Breast epithelium (tissue), 3 donors: ENCODE measurements around the gene FBXO34.

Experiments
- POLR2A ChIP-seq: fragments of 450-650 bp; IDR thresholded peaks from one replicate; pipeline ENCODE4 v1.6.1; 2016; ENCODE audit warnings: antibody characterized with exemption, mild to moderate bottlenecking, moderate library complexity
- TF ChIP-seq, protein P1 (sequence below), 3 donors: fragments of 450-650 bp; IDR thresholded peaks; one replicate each; pipeline ENCODE4 v1.5.1; 2016 to 2017; ENCODE audit warnings: antibody characterized with exemption in 3 of 3, mild to moderate bottlenecking in 3 of 3, moderate library complexity in 3 of 3

DNA sequence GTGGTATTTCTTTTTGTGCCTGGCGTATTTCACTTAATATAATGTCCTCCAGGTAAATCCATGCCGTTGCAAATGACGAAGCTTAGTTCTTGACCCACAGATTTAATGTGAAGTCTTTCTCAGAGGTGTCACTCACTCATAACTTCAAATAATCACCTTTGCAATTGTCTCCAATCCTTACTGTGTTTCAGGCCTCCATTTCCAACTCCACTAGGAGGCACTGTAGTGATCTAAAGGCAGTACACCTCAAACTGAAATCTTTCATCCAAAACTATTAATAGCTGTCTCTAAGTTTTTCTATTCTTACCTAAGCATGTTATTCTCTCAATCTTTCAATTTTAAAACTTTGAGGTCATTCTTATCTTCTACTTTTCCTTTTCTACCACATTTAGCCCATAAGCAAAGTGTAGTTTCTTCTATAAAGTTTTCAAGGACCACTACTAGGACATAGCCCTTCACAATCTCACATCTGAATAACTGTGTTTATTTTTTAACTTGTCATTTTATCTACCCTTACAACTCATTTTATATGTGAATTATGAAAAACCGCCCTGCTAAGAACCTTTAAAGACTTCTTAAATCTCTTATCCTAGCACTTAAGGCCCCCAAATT is 25.5 kb upstream of the FBXO34 start:
- TF ChIP-seq, protein P1, sequence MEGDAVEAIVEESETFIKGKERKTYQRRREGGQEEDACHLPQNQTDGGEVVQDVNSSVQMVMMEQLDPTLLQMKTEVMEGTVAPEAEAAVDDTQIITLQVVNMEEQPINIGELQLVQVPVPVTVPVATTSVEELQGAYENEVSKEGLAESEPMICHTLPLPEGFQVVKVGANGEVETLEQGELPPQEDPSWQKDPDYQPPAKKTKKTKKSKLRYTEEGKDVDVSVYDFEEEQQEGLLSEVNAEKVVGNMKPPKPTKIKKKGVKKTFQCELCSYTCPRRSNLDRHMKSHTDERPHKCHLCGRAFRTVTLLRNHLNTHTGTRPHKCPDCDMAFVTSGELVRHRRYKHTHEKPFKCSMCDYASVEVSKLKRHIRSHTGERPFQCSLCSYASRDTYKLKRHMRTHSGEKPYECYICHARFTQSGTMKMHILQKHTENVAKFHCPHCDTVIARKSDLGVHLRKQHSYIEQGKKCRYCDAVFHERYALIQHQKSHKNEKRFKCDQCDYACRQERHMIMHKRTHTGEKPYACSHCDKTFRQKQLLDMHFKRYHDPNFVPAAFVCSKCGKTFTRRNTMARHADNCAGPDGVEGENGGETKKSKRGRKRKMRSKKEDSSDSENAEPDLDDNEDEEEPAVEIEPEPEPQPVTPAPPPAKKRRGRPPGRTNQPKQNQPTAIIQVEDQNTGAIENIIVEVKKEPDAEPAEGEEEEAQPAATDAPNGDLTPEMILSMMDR (IDR thresholded peaks at IDR 0.05) = peak in 1 of 3 donors; percentile 42
- TF ChIP-seq POLR2A = no peak
